Endometrial microvascular endothelial cells (primary cell): ENCODE measurements around the gene KCNQ5. TPM values are rescaled to one million over a fixed set of nuclear protein-coding genes. Genes with fewer than 3 reads are reported as not detected.
"Not testable (repeated sequence)": the region's sequence is repeated elsewhere in the genome, so short reads cannot be mapped to it uniquely, and the experiment has no call there.

Source experiments
- in situ Hi-C: cut with HindIII; loops from 2 replicates; pipeline ENCODE4 v1.10.0; 2017; ENCODE audit warnings: low sequenced_read_pairs, low pct_unique_long_range_greater_than_20kb; ENCODE audit errors: inconsistent ontology term
- total RNA-seq: library from RNA; depleted of rRNA; stranded (reverse); fragments of >200 nt; gene quantifications from one replicate; pipeline ENCODE4 v1.2.3, GENCODE V29; 2015; ENCODE audit errors: inconsistent ontology term

KCNQ5 gene
- total RNA-seq, 1 donor from 2014 or later, result not detected

DNA sequence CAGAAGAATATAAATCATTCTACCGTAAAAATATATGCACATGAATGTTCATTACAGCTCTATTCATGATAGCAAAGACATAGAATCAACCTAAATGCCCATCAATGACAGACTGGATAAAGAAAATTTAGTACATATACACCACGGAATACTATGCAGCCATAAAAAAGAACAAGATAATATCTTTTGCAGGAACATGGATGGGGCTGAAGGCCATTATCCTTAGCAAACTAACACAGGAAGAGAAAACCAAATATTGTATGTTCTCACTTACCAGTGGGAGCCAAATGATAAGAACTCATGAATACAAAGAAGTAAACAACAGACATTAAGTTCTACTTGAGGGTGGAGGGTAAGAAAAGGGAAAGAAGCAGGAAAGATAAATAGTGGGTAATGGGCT, 595.0 kb downstream of the KCNQ5 start:
- in situ Hi-C loops, result no loop called here

DNA sequence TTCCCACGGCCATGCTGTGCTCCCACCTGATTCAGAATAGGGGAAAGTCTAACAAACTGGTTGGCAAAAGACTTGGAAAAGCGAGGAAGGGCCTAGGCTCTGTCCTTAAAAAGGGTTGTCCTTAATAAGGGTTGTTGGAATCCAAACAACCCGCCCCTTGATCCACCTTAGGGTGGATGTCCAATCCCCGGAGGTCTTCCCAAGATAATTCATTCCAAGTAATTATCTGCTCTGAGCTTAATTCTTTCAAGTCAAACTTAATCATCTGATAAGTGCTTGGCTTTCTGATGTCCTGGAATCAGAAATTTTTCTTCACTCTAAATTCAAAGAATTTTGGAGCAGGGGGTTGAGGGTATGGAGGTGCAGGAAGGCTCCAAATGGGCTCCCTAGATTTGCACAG, 603.5 kb downstream of the KCNQ5 start, which contains the start of gene KHDC1L:
TSS of gene KHDC1L (minus strand) at position 101 of the 400 bp plus-strand sequence. CDS start at position 13, 88 bp downstream.
- in situ Hi-C loops, result no loop called here

DNA sequence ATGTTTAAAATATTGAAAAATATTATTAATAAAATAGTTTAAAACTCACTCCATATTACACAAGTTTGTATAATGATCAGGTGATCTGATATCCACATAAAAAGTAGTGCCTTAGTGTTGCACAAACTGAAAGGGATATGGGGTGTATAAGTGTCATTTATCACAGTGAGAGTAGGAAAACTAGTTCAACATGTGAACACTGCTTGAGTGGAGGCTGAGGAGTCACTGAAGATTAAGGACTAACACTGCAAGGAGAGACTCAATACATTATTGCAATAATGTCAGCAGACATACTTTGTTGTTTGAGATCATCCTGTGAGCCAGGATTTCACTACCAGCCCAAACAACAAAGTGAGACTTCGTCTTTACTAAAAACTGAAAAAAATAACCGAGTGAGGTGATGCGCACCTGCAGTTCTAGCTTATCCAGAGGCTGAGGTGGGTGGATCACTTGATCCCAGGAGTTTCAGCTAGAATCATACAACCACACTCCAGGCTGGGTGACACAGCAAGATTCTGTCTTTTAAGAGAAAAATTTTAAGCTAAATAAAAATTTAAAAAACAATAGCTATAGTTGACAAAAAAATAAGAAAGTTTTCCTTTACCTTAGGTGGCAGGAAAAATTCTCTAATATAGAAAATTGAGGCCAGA, 605.9 kb downstream of the KCNQ5 start:
- in situ Hi-C loops, result no loop called here

- in situ Hi-C loops, result no loop called here
These were observed 610.1 kb downstream of the KCNQ5 start for GRCh38 chr6:73231986-73232391.

GRCh38 chr6:73233048-73233447, 611.2 kb downstream of the KCNQ5 start:
- in situ Hi-C loops, result no loop called here

- in situ Hi-C loops, result not testable (repeated sequence)
These were observed 612.1 kb downstream of the KCNQ5 start for GRCh38 chr6:73233971-73234370.

DNA sequence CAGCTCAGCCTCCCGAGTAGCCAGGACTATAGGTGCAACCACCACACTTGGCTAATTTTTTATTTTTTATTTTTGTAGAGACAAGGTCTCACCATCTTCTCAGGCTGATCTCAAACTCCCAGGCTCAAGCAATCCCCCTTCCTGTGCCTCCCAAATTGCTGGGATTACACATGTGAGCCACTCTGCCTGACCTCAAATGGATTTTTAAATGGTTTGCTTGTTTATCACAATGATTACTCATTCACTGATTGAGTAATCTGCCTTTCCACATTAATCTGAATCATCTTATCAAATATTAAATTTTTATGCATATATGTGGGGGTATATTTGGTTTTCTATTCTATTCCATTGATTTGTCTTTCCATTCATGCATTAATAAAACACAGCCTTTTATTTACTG, 612.9 kb downstream of the KCNQ5 start:
- in situ Hi-C loops, result no loop called here

GRCh38 chr6:73236144-73236750, 614.4 kb downstream of the KCNQ5 start:
- in situ Hi-C loops, result no loop called here

DNA sequence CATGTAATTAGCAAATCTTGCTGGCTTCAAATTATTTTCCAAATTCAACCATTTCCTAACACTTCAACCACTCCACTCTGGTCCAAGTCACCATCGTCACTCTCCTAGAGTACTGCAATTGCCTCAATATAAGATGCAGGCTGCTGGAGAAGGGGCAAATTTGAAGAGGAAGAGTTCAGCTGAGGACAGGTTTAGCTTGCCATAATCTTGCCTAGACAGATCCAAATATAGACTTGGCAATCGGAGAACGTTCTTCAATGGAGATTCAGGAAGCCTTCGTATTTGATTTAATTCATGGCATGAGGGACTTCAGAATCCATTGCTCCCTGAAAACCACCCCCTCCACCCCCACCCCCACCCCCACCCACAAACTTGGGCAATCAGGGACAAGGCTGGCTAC, 618.9 kb downstream of the KCNQ5 start:
- in situ Hi-C loops, result no loop called here

GRCh38 chr6:73242001-73242400, 620.1 kb downstream of the KCNQ5 start:
- in situ Hi-C loops, result no loop called here
